ENCODE data around the gene OR4N5. TPM values are rescaled to one million over a fixed set of nuclear protein-coding genes. Genes with fewer than 3 reads are reported as not detected.
"Not testable (repeated sequence)": the region's sequence is repeated elsewhere in the genome, so short reads cannot be mapped to it uniquely, and the experiment has no call there.

The OR4N5 gene
- total RNA-seq, result not detected
- not detected for polyA plus RNA-seq

- no peak within 1 kb of the TSS for H3K4me3 Mint-ChIP-seq
- Histone ChIP-seq H3K9me3 (ENCODE audit: control insufficient read depth in 1 of 2, low read length in 2 of 2) (no peaks in the 10 kb centered on the region), H3K27me3 (ENCODE audit: insufficient read depth, low read length) (peaks cover 7% of the 10 kb centered on the region), H3K4me1 (ENCODE audit: insufficient read depth, low read length) (no peaks in the 10 kb centered on the region), H3K4me3 (ENCODE audit: low read length in 2 of 2) (no peak within 1 kb of the TSS), H3K36me3 (ENCODE audit: insufficient read depth, low read length) (no peaks in the 10 kb centered on the region), H3K27ac (ENCODE audit: low read depth, low read length) (no peak within 1 kb of the TSS)
- H3K4me1 Mint-ChIP-seq, result peaks cover 0 to 2% (median 0%) of the 10 kb centered on the region in 4 donors
- intact Hi-C loops (cut with micrococcal nuclease), result no loop called here
- POLR2A ChIA-PET (ENCODE audit: partially characterized antibody), result no interaction called here
- CTCF ChIA-PET (ENCODE audit: partially characterized antibody), result no interaction called here
- no peak within 1 kb of the TSS for H3K27ac Mint-ChIP-seq
- H3K36me3 Mint-ChIP-seq, result no peaks in the 10 kb centered on the region
- H3K9me3 Mint-ChIP-seq, result no peaks in the 10 kb centered on the region
- DNase-seq, result no peak
- peaks cover 10 to 20% of the 10 kb centered on the region in 2 donors for H3K27me3 Mint-ChIP-seq
These were observed at the start of gene OR4N5 for GRCh38 chr14:20138520-20138919. OR4N5 (plus strand) TSS chr14:20138820; CDS start chr14:20143736, 4,916 bp downstream.

- Mint-ChIP-seq H3K9me3 (peaks cover 0 to 2% (median 0%) of the 10 kb centered on the region in 8 donors), H3K4me1 (peaks cover 0 to 5% (median 4%) of the 10 kb centered on the region in 4 donors), H3K36me3 (no peaks in the 10 kb centered on the region), H3K4me3 (no peak overlapping the region), H3K27me3 (peaks cover 0 to 2% of the 10 kb centered on the region in 2 donors), H3K27ac (peak overlapping the region in 1 of 7 donors; percentile 53)
- CTCF ChIA-PET (ENCODE audit: partially characterized antibody), result no interaction called here
- H3K9me3 ChIP-seq (ENCODE audit: control insufficient read depth in 1 of 2, low read length in 2 of 2), result no peaks in the 10 kb centered on the region
- intact Hi-C loops (cut with micrococcal nuclease), result no loop called here
- no peaks in the 10 kb centered on the region for H3K4me1 ChIP-seq (ENCODE audit: insufficient read depth, low read length)
- no peaks in the 10 kb centered on the region for H3K27me3 ChIP-seq (ENCODE audit: insufficient read depth, low read length)
- DNase-seq, result no peak
- H3K4me3 ChIP-seq (ENCODE audit: low read length in 2 of 2), result no peak overlapping the region
- POLR2A ChIA-PET (ENCODE audit: partially characterized antibody), result no interaction called here
- H3K36me3 ChIP-seq (ENCODE audit: insufficient read depth, low read length), result no peaks in the 10 kb centered on the region
- no peak overlapping the region for H3K27ac ChIP-seq (ENCODE audit: low read depth, low read length)
These were observed 46.6 kb upstream of the OR4N5 start for GRCh38 chr14:20092050-20092449.

GRCh38 chr14:20093442-20093841 is 45.2 kb upstream of the OR4N5 start:
- DNase-seq, result no peak
- no peaks in the 10 kb centered on the region for H3K9me3 ChIP-seq (ENCODE audit: control insufficient read depth in 1 of 2, low read length in 2 of 2)
- H3K4me1 ChIP-seq (ENCODE audit: insufficient read depth, low read length), result no peaks in the 10 kb centered on the region
- intact Hi-C loops (cut with micrococcal nuclease), result no loop called here
- Mint-ChIP-seq H3K27me3 (peaks cover 0 to 2% of the 10 kb centered on the region in 2 donors), H3K4me3 (no peak overlapping the region), H3K36me3 (no peaks in the 10 kb centered on the region), H3K4me1 (peaks cover 0 to 5% (median 4%) of the 10 kb centered on the region in 4 donors), H3K9me3 (peaks cover 0 to 2% (median 0%) of the 10 kb centered on the region in 8 donors), H3K27ac (no peak overlapping the region)
- CTCF ChIA-PET (ENCODE audit: partially characterized antibody), result no interaction called here
- POLR2A ChIA-PET (ENCODE audit: partially characterized antibody), result no interaction called here
- H3K4me3 ChIP-seq (ENCODE audit: low read length in 2 of 2), result no peak overlapping the region
- no peak overlapping the region for H3K27ac ChIP-seq (ENCODE audit: low read depth, low read length)
- no peaks in the 10 kb centered on the region for H3K27me3 ChIP-seq (ENCODE audit: insufficient read depth, low read length)
- no peaks in the 10 kb centered on the region for H3K36me3 ChIP-seq (ENCODE audit: insufficient read depth, low read length)

GRCh38 chr14:20098926-20099770 is 39.5 kb upstream of the OR4N5 start:
- H3K36me3 ChIP-seq (ENCODE audit: insufficient read depth, low read length); H3K27me3 Mint-ChIP-seq; H3K27ac ChIP-seq (ENCODE audit: low read depth, low read length); H3K27me3 ChIP-seq (ENCODE audit: insufficient read depth, low read length); DNase-seq; POLR2A ChIA-PET (ENCODE audit: partially characterized antibody); H3K36me3 Mint-ChIP-seq; CTCF ChIA-PET (ENCODE audit: partially characterized antibody); H3K9me3 ChIP-seq (ENCODE audit: control insufficient read depth in 1 of 2, low read length in 2 of 2); H3K4me1 Mint-ChIP-seq; H3K27ac Mint-ChIP-seq; H3K4me3 ChIP-seq (ENCODE audit: low read length in 2 of 2); H3K4me3 Mint-ChIP-seq; H3K4me1 ChIP-seq (ENCODE audit: insufficient read depth, low read length); intact Hi-C loops (cut with micrococcal nuclease): not testable (repeated sequence)
- peaks cover 0 to 13% (median 4%) of the 10 kb centered on the region in 8 donors for H3K9me3 Mint-ChIP-seq

- no peak within 1 kb of the TSS for H3K4me3 Mint-ChIP-seq
- Histone ChIP-seq H3K9me3 (ENCODE audit: control insufficient read depth in 1 of 2, low read length in 2 of 2) (no peaks in the 10 kb centered on the region), H3K27me3 (ENCODE audit: insufficient read depth, low read length) (no peaks in the 10 kb centered on the region), H3K4me1 (ENCODE audit: insufficient read depth, low read length) (no peaks in the 10 kb centered on the region), H3K4me3 (ENCODE audit: low read length in 2 of 2) (no peak within 1 kb of the TSS), H3K36me3 (ENCODE audit: insufficient read depth, low read length) (no peaks in the 10 kb centered on the region), H3K27ac (ENCODE audit: low read depth, low read length) (no peak within 1 kb of the TSS)
- ChIA-PET POLR2A (ENCODE audit: partially characterized antibody) (no interaction called here), CTCF (ENCODE audit: partially characterized antibody) (no interaction called here)
- H3K36me3 Mint-ChIP-seq, result no peaks in the 10 kb centered on the region
- intact Hi-C loops (cut with micrococcal nuclease), result no loop called here
- peaks cover 0 to 9% (median 0%) of the 10 kb centered on the region in 8 donors for H3K9me3 Mint-ChIP-seq
- no peak within 1 kb of the TSS for H3K27ac Mint-ChIP-seq
- H3K4me1 Mint-ChIP-seq, result no peaks in the 10 kb centered on the region
- no peaks in the 10 kb centered on the region for H3K27me3 Mint-ChIP-seq
- DNase-seq, result no peak
These were observed 28.2 kb upstream of the OR4N5 start, which contains the start of gene OR4K17 for GRCh38 chr14:20110438-20110837. OR4K17 (plus strand) TSS chr14:20110739; CDS start chr14:20117500, 6,761 bp downstream.

- intact Hi-C loops (cut with micrococcal nuclease), result no loop called here
- no peaks in the 10 kb centered on the region for H3K27me3 Mint-ChIP-seq
- H3K9me3 Mint-ChIP-seq, result peaks cover 0 to under 1% (median 0%) of the 10 kb centered on the region in 8 donors
- POLR2A ChIA-PET (ENCODE audit: partially characterized antibody), result no interaction called here
- no peaks in the 10 kb centered on the region for H3K4me1 ChIP-seq (ENCODE audit: insufficient read depth, low read length)
- no peaks in the 10 kb centered on the region for H3K36me3 Mint-ChIP-seq
- H3K4me1 Mint-ChIP-seq, result no peaks in the 10 kb centered on the region
- H3K4me3 Mint-ChIP-seq, result no peak overlapping the region
- H3K36me3 ChIP-seq (ENCODE audit: insufficient read depth, low read length), result no peaks in the 10 kb centered on the region
- no peak overlapping the region for H3K27ac ChIP-seq (ENCODE audit: low read depth, low read length)
- CTCF ChIA-PET (ENCODE audit: partially characterized antibody), result no interaction called here
- H3K27ac Mint-ChIP-seq, result no peak overlapping the region
- no peaks in the 10 kb centered on the region for H3K9me3 ChIP-seq (ENCODE audit: control insufficient read depth in 1 of 2, low read length in 2 of 2)
- H3K27me3 ChIP-seq (ENCODE audit: insufficient read depth, low read length), result no peaks in the 10 kb centered on the region
- DNase-seq, result no peak
- H3K4me3 ChIP-seq (ENCODE audit: low read length in 2 of 2), result no peak overlapping the region
These were observed 26.3 kb upstream of the OR4N5 start for GRCh38 chr14:20112321-20112720.

- Histone ChIP-seq H3K27me3 (ENCODE audit: insufficient read depth, low read length) (no peaks in the 10 kb centered on the region), H3K4me3 (ENCODE audit: low read length in 2 of 2) (no peak overlapping the region), H3K9me3 (ENCODE audit: control insufficient read depth in 1 of 2, low read length in 2 of 2) (peaks cover 0 to 7% of the 10 kb centered on the region in 2 donors), H3K36me3 (ENCODE audit: insufficient read depth, low read length) (no peaks in the 10 kb centered on the region), H3K27ac (ENCODE audit: low read depth, low read length) (no peak overlapping the region), H3K4me1 (ENCODE audit: insufficient read depth, low read length) (no peaks in the 10 kb centered on the region)
- POLR2A ChIA-PET (ENCODE audit: partially characterized antibody), result no interaction called here
- CTCF ChIA-PET (ENCODE audit: partially characterized antibody), result no interaction called here
- Mint-ChIP-seq H3K36me3 (peaks cover 3% of the 10 kb centered on the region in 2 donors), H3K4me3 (no peak overlapping the region), H3K9me3 (peaks cover 10 to 35% (median 30%) of the 10 kb centered on the region in 8 donors), H3K4me1 (no peaks in the 10 kb centered on the region), H3K27ac (no peak overlapping the region), H3K27me3 (peaks cover 5% of the 10 kb centered on the region in 2 donors)
- intact Hi-C loops (cut with micrococcal nuclease), result no loop called here
- no peak for DNase-seq
These were observed 21.9 kb upstream of the OR4N5 start for GRCh38 chr14:20116748-20117147.

Data from CD4-positive, alpha-beta memory T cell (primary cell).